GM23338 (cell line): ENCODE results near the gene RASSF7. TPM values are rescaled to one million over a fixed set of nuclear protein-coding genes. Genes with fewer than 3 reads are reported as not detected.

Source experiments
- ATAC-seq: fragments of 200-7000 bp; cut with Tn5 transposase; 3 replicates; pipeline ENCODE4 v1.9.1; 2020
- DNase-seq: peaks from one replicate; pipeline ENCODE4 v3.0.0-alpha.2; 2015; ENCODE audit warnings: low spot score
- H2AFZ ChIP-seq: fragments of 200-600 bp; sonication (generic); 2 replicates; pipeline ENCODE4 v1.8.0; 2016; ENCODE audit warnings: antibody characterized with exemption, mild to moderate bottlenecking, moderate library complexity
- H3F3A ChIP-seq: fragments of 200-600 bp; sonication (generic); replicated peaks from 2 replicates; pipeline ENCODE4 v1.8.0; 2017; ENCODE audit warnings: antibody characterized with exemption, mixed run types, low read depth
- H3K27ac ChIP-seq: fragments of 200-600 bp; sonication (generic); 2 replicates; pipeline ENCODE4 v1.6.1; 2016; ENCODE audit warnings: low read depth
- H3K27me3 ChIP-seq: fragments of 200-600 bp; sonication (generic); 2 replicates; pipeline ENCODE4 v1.8.0; 2016; ENCODE audit warnings: mild to moderate bottlenecking, mixed run types, moderate library complexity; ENCODE audit not compliant: insufficient read depth
- H3K36me3 ChIP-seq: fragments of 200-600 bp; sonication (generic); 2 replicates; pipeline ENCODE4 v1.8.0; 2016; ENCODE audit warnings: mild to moderate bottlenecking; ENCODE audit not compliant: insufficient read depth
- H3K4me1 ChIP-seq: fragments of 200-600 bp; sonication (generic); 2 replicates; pipeline ENCODE4 v1.8.0; 2016; ENCODE audit warnings: mild to moderate bottlenecking, moderate library complexity; ENCODE audit not compliant: insufficient read depth
- H3K4me2 ChIP-seq: fragments of 200-600 bp; sonication (generic); 2 replicates; pipeline ENCODE4 v1.7.1; 2017; ENCODE audit warnings: mixed run types
- H3K4me3 ChIP-seq: fragments of 200-600 bp; sonication (generic); 2 replicates; pipeline ENCODE4 v1.6.1; 2016; ENCODE audit warnings: mixed run types
- H3K79me2 ChIP-seq: fragments of 200-600 bp; sonication (generic); replicated peaks from 2 replicates; pipeline ENCODE4 v1.8.0; 2017; ENCODE audit warnings: mild to moderate bottlenecking; ENCODE audit not compliant: insufficient read depth
- H3K9me2 ChIP-seq: fragments of 200-600 bp; sonication (generic); 2 replicates; pipeline ENCODE4 v1.8.0; 2017; ENCODE audit not compliant: insufficient read depth
- H4K20me1 ChIP-seq: fragments of 200-600 bp; sonication (generic); replicated peaks from 2 replicates; pipeline ENCODE4 v1.8.0; 2017; ENCODE audit warnings: mild to moderate bottlenecking; ENCODE audit not compliant: insufficient read depth
- H3K27ac Mint-ChIP-seq: 2 replicates; pipeline ENCODE4 v1.8.0; 2020; ENCODE audit warnings: inconsistent platforms, mild to moderate bottlenecking, moderate library complexity, mixed read lengths
- H3K27me3 Mint-ChIP-seq: 3 replicates; pipeline ENCODE4 v1.8.0; 2022; ENCODE audit warnings: low read depth, mild to moderate bottlenecking, moderate library complexity, mixed read lengths, inconsistent platforms; ENCODE audit not compliant: insufficient read depth, poor library complexity
- H3K36me3 Mint-ChIP-seq: 3 replicates; pipeline ENCODE4 v1.8.0; 2021; ENCODE audit warnings: low read depth, mild to moderate bottlenecking, inconsistent platforms, moderate library complexity, mixed read lengths
- H3K4me1 Mint-ChIP-seq: 3 replicates; pipeline ENCODE4 v1.8.0; 2020; ENCODE audit warnings: mild to moderate bottlenecking, inconsistent platforms, mixed read lengths
- H3K4me3 Mint-ChIP-seq: 3 replicates; pipeline ENCODE4 v1.8.0; 2021; ENCODE audit warnings: moderate library complexity, mild to moderate bottlenecking, inconsistent platforms, mixed read lengths
- H3K9me3 Mint-ChIP-seq: 3 replicates; pipeline ENCODE4 v1.8.0; 2020; ENCODE audit warnings: moderate library complexity, mild to moderate bottlenecking, inconsistent platforms, mixed read lengths
- CREB1 ChIP-seq: fragments of 250-450 bp; sonication (Bioruptor Pico); IDR thresholded peaks from 2 replicates; pipeline ENCODE4 v1.5.0; 2020; ENCODE audit warnings: low read depth, mild to moderate bottlenecking, moderate library complexity
- ETS1 ChIP-seq: IDR thresholded peaks from 2 replicates; pipeline ENCODE4 v1.6.1; 2016; ENCODE audit warnings: antibody characterized with exemption
- EZH2 ChIP-seq: fragments of 200-600 bp; sonication (generic); IDR thresholded peaks from one replicate; pipeline ENCODE4 v1.8.0; 2017; ENCODE audit warnings: antibody characterized with exemption, mild to moderate bottlenecking, low read depth; ENCODE audit not compliant: unreplicated experiment
- EZH2phosphoT487 ChIP-seq: fragments of 200-600 bp; sonication (generic); IDR thresholded peaks from one replicate; pipeline ENCODE4 v1.8.1; 2018; ENCODE audit warnings: antibody characterized with exemption; ENCODE audit not compliant: unreplicated experiment
- JUNB ChIP-seq: IDR thresholded peaks from one replicate; pipeline ENCODE4 v1.6.1; 2016; ENCODE audit warnings: antibody characterized with exemption; ENCODE audit not compliant: unreplicated experiment
- NANOG ChIP-seq: IDR thresholded peaks from 2 replicates; pipeline ENCODE4 v1.6.1; 2016; ENCODE audit warnings: antibody characterized with exemption, borderline replicate concordance
- POLR2AphosphoS5 ChIP-seq: IDR thresholded peaks from 2 replicates; pipeline ENCODE4 v1.6.1; 2016; ENCODE audit warnings: antibody characterized with exemption, low read depth
- REST ChIP-seq: IDR thresholded peaks from one replicate; pipeline ENCODE4 v1.6.1; 2018; ENCODE audit warnings: antibody characterized with exemption; ENCODE audit not compliant: unreplicated experiment
- STAT1 ChIP-seq: IDR thresholded peaks from one replicate; pipeline ENCODE4 v1.6.1; 2016; ENCODE audit warnings: antibody characterized with exemption; ENCODE audit not compliant: unreplicated experiment
- ZNF114 ChIP-seq: fragments of 250-450 bp; sonication (Bioruptor Pico); IDR thresholded peaks from 2 replicates; pipeline ENCODE4 v1.5.0; 2020; ENCODE audit warnings: mild to moderate bottlenecking, moderate library complexity
- ZNF331 ChIP-seq: fragments of 250-450 bp; sonication (Bioruptor Pico); IDR thresholded peaks from 2 replicates; pipeline ENCODE4 v1.5.0; 2020; ENCODE audit warnings: low read depth, mild to moderate bottlenecking, moderate library complexity
- ZNF462 ChIP-seq: fragments of 250-450 bp; sonication (Bioruptor Pico); IDR thresholded peaks from 2 replicates; pipeline ENCODE4 v1.5.0; 2020; ENCODE audit warnings: mild to moderate bottlenecking, moderate library complexity
- polyA plus RNA-seq: library from polyadenylated mRNA; unstranded; fragments of >200 nt; fragmentation: Nextera tagmentation; extraction: Ambion mirVana; gene quantifications from 2 replicates; pipeline ENCODE4 v1.2.1, GENCODE V29; 2016
- total RNA-seq: library from RNA; depleted of rRNA; stranded (reverse); fragments of >200 nt; shearing (Covaris generic); gene quantifications from 2 replicates; pipeline ENCODE4 v1.2.3, GENCODE V29; 2014
- TF ChIP-seq, protein P1 (sequence below), 2 experiments: fragments of 200-600 bp in 1 of 2; sonication (generic) in 1 of 2; conservative IDR thresholded peaks; 2 replicates each; pipeline versions ENCODE4 v1.5.1 to v1.6.1; 2016 to 2017; ENCODE audit warnings: antibody characterized with exemption in 2 of 2, low read depth in 2 of 2, mild to moderate bottlenecking in 2 of 2, moderate library complexity in 1 of 2

RASSF7 gene
- total and polyA plus RNA-seq, 2 experiments from 2014 or later: 39.6 to 64.8 TPM

GRCh38 chr11:545171-545570 lies 15.6 kb upstream of the RASSF7 start:
- H3K4me1 Mint-ChIP-seq: no peaks in the 10 kb centered on the region; the same call in 2 of the 3 replicates
- Histone ChIP-seq H2AFZ (no peak overlapping the region), H3K9me2 (no peaks in the 10 kb centered on the region), H3K4me2 (no peak overlapping the region), H3K27ac (no peak overlapping the region), H3K4me1 (no peaks in the 10 kb centered on the region), H3F3A (no peaks in the 10 kb centered on the region), H3K27me3 (no peaks in the 10 kb centered on the region), H3K36me3 (no peaks in the 10 kb centered on the region), H3K4me3 (no peak overlapping the region), H4K20me1 (no peaks in the 10 kb centered on the region), H3K79me2 (no peaks in the 10 kb centered on the region)
- H3K4me3 Mint-ChIP-seq: no peak overlapping the region
- TF ChIP-seq CREB1 (CRISPR knock-in tag) (no peak), ZNF114 (CRISPR knock-in tag) (no peak), EZH2 (no peak), STAT1 (no peak), ETS1 (no peak), JUNB (no peak), POLR2AphosphoS5 (no peak), REST (no peak), ZNF462 (no peak), EZH2phosphoT487 (no peak), NANOG (no peak), ZNF331 (CRISPR knock-in tag) (no peak)
- TF ChIP-seq, protein P1, sequence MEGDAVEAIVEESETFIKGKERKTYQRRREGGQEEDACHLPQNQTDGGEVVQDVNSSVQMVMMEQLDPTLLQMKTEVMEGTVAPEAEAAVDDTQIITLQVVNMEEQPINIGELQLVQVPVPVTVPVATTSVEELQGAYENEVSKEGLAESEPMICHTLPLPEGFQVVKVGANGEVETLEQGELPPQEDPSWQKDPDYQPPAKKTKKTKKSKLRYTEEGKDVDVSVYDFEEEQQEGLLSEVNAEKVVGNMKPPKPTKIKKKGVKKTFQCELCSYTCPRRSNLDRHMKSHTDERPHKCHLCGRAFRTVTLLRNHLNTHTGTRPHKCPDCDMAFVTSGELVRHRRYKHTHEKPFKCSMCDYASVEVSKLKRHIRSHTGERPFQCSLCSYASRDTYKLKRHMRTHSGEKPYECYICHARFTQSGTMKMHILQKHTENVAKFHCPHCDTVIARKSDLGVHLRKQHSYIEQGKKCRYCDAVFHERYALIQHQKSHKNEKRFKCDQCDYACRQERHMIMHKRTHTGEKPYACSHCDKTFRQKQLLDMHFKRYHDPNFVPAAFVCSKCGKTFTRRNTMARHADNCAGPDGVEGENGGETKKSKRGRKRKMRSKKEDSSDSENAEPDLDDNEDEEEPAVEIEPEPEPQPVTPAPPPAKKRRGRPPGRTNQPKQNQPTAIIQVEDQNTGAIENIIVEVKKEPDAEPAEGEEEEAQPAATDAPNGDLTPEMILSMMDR (conservative IDR thresholded peaks at IDR 0.05; ENCODE audit: low read depth in 2 of 2): no peak
- no peak for DNase-seq
- no peaks in the 10 kb centered on the region for H3K9me3 Mint-ChIP-seq
- H3K27me3 Mint-ChIP-seq: peaks cover 11% of the 10 kb centered on the region
- peaks cover 3% of the 10 kb centered on the region; the same call in 2 of the 3 replicates for H3K36me3 Mint-ChIP-seq
- ATAC-seq: no peak
- no peak overlapping the region for H3K27ac Mint-ChIP-seq
